ENCODE data around the gene ENTR1. TPM values are rescaled to one million over a fixed set of nuclear protein-coding genes. Genes with fewer than 3 reads are reported as not detected.

ENTR1 gene
- total RNA-seq, 1 experiment from 2014 or later: 64.2 TPM

DNA sequence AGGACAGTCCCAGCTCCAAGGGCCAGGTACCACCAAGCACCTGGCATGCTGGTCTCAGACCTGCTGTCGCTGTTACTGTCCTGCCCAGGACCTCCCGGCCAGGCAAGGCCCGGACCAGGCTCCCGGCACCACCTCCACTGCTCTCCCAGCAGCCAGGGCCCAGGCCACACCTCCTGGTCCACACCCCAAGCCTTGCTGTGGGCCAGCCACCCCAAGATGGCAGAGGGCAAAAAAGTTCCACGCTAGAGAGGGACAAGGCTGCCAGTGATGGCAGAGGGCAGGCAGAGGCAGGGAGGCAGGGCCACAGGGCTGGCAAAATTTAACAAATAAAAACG, 48.0 kb downstream of the ENTR1 start:
- no peak for DNase-seq (ENCODE audit: low read depth)

DNA sequence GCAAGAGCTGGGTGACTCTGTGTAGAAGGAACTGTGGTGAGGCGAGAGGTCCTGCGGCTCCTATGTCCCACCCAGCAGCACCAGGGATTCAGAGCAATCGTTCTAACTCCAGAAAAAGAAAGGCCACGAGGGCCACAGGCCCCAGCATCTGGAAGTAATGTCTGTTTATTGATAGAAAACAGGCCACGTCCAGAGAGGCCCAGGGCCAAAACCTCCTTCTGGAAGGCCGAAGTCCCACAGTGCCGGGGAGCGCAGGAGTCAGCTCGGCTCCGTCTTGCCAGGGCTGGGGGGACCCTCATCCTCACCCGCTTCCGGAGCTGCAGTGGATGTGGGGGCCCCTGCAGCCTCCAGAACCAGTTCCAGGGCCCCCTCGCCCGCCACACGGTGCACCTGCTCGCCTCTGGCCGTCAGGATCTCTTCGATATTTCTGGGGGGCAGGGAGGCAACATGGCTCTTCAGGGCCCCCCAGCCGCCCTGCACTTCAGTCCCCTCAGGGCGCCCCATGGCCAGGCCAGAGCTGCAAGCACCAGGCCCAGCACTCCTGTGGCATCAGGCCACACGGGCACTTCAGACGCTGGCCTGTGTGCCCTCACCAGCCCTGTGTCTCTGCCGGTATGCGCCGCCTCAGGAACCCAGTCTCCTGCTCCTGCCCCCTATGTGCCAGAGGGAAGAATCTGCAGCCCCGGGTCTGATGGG, 48.5 kb downstream of the ENTR1 start:
- no peak for DNase-seq (ENCODE audit: low read depth)

DNA sequence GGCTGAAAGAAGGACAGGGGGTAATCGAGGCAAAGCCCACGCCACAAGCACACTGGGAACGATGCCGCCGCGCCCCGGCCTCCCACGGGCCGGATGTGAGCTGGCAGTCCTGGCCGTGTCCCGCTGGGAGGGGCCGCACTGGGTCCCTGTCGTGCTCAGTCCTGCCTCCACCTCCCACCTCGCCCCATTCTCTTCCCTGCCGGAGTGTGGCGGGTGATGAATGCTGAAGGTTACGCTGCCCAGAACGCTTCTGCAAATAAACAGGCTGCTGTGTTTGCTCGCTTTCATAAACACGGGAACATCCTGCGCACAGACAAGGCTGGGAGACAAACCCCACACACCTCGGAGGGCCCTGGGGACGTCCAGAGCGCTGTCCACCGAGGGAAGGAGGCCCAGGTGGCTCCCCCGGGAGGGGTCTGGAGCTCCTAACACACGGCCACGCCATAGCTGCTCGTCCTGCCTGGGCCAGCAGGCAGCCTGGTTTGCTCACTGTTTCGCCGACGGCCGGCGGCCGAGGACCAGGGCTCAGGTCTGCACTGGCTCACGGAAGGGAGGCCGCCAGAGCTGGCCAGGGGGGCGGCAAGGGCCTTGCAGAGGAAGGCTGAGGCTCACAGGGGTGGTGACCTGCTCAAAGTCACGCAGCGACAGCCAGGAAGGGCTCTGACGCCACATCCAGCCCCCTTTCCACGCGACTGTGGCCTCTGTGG, 49.2 kb downstream of the ENTR1 start:
- DNase-seq (ENCODE audit: low read depth): no peak

DNA sequence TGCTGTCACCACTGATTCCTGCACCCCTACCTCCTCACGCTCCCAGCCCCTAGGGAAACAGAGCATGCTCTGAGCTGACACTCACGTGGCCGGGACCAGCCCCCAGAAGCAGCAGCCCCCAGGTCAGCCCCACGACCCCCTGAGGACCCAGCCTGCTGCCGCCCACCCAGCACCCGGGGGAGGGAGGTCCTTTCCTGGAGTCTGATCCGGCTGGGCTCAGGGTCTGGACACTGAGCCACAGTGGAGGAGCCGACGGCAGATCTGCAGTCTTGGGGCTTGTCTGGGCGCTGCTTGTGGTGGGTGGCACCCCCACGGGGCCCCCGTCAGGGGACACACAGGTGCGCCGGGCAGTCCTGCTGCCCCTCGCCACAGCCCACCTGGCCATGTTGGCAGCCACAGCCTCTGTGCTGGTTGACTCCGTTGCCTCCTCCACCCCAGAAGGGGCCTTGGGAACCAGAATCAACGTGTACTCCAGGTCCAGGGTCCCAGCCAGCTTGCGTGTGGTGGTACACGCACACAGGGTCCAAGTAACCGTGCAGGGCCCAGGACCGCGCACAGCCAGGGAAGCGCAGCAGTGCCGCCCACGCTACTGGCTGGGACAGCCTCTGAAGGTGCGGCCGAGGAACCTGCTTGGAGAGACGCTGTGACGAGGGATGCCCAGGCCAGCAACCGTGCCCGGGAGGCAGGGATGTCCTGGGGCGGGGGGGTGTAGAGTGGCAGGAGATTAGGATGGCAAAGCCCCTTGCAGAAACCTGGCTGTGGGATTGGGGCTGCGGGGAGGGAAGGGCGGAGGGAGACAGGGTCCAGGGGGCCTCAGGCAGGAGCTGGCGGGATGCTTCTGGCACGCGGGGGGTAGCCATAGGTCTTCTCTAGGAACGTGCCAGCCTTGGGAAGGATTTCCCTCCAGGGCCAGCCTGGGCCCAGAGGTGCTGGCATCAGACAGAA, 50.4 kb downstream of the ENTR1 start:
- DNase-seq (ENCODE audit: low read depth): no peak

DNA sequence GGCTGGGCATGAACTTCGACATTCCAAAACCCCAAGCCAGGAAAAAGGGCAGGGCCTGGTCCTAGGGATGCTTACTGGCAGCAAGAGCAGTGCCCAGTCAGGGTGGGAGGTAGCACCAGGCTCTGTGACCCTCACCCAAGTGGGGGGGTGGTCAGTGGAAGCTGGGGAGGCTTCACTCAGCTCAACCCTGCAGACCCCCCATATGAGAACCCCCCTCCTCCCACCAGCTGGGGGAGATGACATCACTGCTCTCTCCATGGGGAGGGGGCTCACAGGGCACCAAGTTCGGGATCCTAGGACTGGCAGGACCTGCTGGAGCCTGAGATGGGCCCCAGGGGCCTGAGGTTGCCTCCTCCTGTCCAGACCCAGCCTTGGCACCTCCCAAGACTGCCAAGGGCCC, 51.5 kb downstream of the ENTR1 start:
- no peak for DNase-seq (ENCODE audit: low read depth)

DNA sequence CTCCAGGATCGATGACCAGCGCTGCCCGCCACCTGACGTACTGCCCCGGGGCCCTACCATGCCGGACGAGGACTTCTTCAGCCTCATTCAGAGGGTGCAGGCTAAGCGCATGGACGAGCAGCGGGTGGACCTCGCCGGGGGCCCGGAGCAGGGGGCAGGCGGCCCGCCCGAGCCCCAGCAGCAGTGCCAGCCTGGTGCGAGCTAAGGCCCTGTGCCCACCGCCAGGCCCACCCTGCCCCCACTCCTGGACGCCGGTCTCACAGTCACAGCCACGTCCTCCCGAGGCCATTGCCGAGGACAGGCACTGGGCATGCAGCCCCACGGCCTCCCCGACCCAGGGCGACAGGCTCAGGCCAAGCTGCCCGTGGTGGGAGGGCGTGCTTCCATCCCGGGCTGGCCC, 52.4 kb downstream of the ENTR1 start:
- no peak for DNase-seq (ENCODE audit: low read depth)

DNA sequence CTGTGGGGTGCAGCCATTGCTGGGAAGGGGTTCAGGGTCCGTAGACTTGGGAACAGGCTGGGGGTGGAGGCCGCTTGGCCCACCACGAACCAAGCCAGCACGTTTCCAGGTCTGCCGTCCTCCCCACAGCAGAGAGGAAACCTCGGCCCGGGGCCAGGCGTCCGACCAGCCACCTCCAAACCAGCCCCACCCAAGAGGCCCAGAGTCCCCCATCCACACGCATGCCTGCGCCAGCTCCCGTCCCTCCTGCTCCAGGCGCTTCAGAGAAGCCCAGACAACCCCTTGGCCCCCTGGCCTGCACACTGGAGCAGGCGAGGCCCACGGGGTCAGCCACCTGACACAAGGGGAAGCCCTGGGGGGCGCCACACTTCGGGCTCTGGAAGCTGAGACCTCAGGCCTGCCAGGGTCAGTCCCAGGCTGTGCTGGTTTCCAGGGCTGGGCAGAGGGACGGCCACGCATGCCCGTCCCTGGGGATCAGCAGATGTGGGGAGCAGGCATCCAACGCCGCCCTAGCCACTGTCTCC, 53.1 kb downstream of the ENTR1 start:
- no peak for DNase-seq (ENCODE audit: low read depth)

DNA sequence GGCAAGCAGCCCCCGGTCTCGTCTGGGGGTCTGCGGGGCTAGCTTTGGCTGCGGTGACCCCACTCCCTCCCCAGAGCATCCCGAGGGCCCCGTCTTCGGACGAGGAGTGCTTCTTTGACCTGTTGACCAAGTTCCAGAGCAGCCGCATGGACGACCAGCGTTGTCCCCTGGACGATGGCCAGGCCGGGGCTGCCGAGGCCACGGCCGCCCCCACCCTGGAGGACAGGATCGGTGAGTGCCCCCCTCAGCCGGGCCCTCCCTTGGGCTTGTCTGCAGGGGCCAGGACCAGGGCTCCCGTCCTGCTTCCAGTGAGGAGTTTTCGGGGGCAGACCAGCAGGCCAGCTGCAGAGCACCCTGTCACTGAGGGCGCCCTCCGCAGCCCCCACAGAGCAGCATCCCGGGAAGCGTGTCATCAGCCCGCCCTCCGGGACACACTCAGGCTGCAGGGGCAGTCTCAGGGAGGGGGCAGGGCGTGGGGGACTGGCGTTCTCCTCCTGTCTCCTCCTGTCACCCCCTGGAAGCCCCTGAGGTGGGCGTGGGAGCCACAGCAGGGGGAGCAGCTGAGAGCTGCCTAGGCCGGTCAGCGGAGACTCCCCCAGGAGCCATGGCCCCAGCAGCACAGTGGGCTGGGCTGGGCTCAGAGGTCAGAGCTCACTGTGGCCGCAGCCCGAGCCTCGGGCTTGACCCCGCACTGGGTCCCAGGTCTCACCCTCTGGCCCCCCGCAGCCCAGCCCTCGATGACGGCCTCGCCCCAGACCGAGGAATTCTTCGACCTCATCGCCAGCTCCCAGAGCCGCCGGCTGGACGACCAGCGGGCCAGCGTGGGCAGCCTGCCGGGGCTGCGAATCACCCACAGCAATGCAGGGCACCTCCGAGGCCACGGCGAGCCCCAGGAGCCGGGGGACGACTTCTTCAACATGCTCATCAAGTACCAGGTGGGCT, 54.5 kb downstream of the ENTR1 start:
- DNase-seq (ENCODE audit: low read depth): no peak

DNA sequence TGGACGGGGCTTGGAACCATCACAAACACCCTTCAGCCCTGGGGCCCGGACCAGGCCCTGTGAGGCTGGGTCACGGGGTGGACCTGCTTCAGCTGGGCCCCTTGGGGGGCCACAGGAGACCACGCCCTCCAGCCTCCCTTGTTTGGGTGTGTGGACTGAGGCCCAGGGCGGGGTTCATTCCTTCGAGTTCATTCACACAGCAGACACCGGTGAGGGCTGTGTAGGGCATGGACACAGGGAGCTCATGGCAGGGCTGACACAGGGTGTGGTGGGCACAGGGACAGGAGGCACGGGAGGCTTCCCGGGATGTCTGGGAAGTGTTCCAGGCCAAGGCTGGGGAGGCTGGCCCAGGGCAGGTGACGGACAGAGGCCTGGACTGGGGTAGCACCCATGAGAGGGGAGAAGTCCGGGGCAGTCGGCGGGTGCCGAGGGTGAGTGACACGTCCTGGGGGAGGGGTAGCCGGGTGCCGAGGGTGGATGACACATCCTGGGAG, 55.8 kb downstream of the ENTR1 start:
- DNase-seq (ENCODE audit: low read depth): peak; percentile 50

DNA sequence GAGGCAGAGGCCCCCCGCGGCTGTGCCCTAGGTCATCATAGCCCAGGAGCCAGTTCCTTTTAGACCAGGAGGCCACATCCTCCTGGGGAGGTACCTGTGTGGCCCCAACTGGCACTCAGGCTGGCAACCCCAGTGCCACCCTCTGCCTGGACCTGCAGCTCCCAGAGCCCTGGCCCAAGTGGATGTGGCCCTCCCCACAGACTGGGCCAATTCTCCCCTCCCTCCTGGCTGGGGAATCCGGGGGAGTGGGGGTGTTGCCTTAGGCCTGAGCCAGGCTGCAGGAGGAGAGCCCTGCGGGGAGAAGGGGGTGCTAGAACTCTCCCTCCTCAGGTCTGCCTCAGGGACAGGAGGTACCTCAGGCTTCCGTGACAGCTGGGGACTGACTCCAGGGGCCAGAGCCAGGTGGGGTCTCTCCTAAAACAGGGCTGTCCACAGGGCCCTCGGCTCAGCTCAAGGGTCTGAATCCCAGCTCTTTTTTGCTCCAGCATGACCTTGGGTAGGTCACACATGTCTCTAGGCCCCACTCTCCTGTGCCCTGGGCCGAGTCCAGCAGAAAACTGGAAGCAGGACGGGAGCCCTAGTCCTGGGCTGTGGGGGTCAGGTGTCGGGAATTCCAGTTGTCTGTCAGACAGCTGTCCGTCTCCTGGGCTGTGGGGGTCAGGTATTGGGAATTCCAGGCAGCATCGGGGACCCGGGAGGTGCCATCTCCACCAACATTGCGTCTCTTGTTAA, 56.5 kb downstream of the ENTR1 start:
- no peak for DNase-seq (ENCODE audit: low read depth)

DNA sequence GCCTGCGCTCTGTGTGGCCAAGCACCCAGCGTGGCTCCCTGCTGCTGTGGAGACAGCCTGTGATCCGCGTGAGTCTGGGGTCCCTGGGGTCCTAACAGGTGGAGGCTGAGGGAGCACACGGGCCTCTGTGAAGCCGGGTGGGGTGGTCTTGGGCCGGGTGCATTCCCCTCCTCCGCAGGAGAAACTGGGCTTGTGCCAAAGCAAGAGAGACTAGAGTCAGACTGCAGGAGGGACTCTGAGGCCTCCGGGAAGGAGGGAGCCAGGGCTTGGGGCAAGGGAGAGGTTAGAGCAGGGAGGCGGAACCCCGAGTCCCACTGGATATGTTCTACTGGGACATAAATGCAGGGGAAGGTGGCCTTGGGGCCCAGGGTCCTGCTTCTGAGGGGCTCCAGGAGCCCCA, 57.3 kb downstream of the ENTR1 start:
- DNase-seq (ENCODE audit: low read depth): no peak

DNA sequence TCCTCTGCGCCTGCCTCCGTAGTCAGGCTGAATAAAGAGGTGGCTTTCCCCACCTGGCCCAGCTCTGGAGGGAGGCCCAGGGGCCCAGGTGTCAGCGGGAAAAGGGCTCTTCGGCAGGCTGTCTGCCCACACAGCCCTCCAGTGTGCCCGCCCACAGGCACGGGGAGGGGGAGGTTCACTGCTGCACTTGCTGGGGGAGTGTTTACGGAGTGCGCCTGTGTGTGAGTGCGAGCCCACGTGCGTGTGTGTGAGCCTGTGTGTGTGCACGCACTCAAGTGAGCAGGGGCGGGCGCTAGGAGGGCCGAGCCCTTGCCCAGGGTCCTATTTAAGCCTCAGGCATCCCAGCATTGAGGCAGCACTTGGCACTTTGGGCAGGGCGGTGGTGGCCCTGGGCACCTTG, 57.7 kb downstream of the ENTR1 start:
- DNase-seq (ENCODE audit: low read depth): no peak

Other genes with a start within 250 kb of the ENTR1 start
- not detected in 2 replicates for gene LHX3, start 205.5 kb downstream of the ENTR1 start, total RNA-seq (2014; rRNA removed; shearing (Covaris generic))
- gene QSOX2, start 164.8 kb downstream of the ENTR1 start, total RNA-seq (2014; rRNA removed; shearing (Covaris generic)): 7.1 and 20.1 TPM in 2 replicates
- gene CCDC187, start 106.5 kb downstream of the ENTR1 start, total RNA-seq (2014; rRNA removed; shearing (Covaris generic)): not detected in 2 replicates
- 4.5 and 12.5 TPM in 2 replicates for gene GPSM1, start 83.1 kb downstream of the ENTR1 start, total RNA-seq (2014; rRNA removed; shearing (Covaris generic))
- gene DNLZ, start 46.9 kb downstream of the ENTR1 start, total RNA-seq (2014; rRNA removed; shearing (Covaris generic)): 35.9 and 56.6 TPM in 2 replicates
- gene CARD9, start 36.9 kb downstream of the ENTR1 start, total RNA-seq (2014; rRNA removed; shearing (Covaris generic)): 0.05 and 0.12 TPM in 2 replicates
- gene SNAPC4, start 10.4 kb downstream of the ENTR1 start, total RNA-seq (2014; rRNA removed; shearing (Covaris generic)): 3.0 and 8.1 TPM in 2 replicates
- 41.4 and 88.7 TPM in 2 replicates for gene PMPCA, start within 50 bp of the ENTR1 start, total RNA-seq (2014; rRNA removed; shearing (Covaris generic))
- 7.6 TPM in 2 replicates for gene INPP5E, start 29.2 kb upstream of the ENTR1 start, total RNA-seq (2014; rRNA removed; shearing (Covaris generic))
- gene SEC16A, start 72.4 kb upstream of the ENTR1 start, total RNA-seq (2014; rRNA removed; shearing (Covaris generic)): 20.7 and 42.6 TPM in 2 replicates
- 6.4 and 12.1 TPM in 2 replicates for gene NOTCH1, start 135.4 kb upstream of the ENTR1 start, total RNA-seq (2014; rRNA removed; shearing (Covaris generic))